Coronary artery (tissue), 2 donors: ENCODE data around the gene MEF2B.
A peak's percentile ranks its signal among the peaks of the same experiment; 100 is the strongest.
"Not testable (repeated sequence)": the region's sequence is repeated elsewhere in the genome, so short reads cannot be mapped to it uniquely, and the experiment has no call there.

Experiments used
- DNase-seq: peaks from one replicate; pipeline ENCODE4 v3.0.0-alpha.2; 2017; ENCODE audit warnings: low spot score
- H3K27ac ChIP-seq, 2 donors: fragments of 200-600 bp; sonication (generic); one replicate each; pipeline ENCODE4 v1.5.1; 2016 to 2019
- H3K4me3 ChIP-seq: fragments of 200-600 bp; sonication (generic); 2 replicates; pipeline ENCODE4 v1.5.1; 2016; ENCODE audit warnings: mild to moderate bottlenecking, moderate library complexity
- TF ChIP-seq, protein P1 (sequence below): fragments of 200-600 bp; sonication (generic); IDR thresholded peaks from one replicate; pipeline ENCODE4 v1.5.1; 2019; ENCODE audit warnings: antibody characterized with exemption

Gene MEF2B

DNA sequence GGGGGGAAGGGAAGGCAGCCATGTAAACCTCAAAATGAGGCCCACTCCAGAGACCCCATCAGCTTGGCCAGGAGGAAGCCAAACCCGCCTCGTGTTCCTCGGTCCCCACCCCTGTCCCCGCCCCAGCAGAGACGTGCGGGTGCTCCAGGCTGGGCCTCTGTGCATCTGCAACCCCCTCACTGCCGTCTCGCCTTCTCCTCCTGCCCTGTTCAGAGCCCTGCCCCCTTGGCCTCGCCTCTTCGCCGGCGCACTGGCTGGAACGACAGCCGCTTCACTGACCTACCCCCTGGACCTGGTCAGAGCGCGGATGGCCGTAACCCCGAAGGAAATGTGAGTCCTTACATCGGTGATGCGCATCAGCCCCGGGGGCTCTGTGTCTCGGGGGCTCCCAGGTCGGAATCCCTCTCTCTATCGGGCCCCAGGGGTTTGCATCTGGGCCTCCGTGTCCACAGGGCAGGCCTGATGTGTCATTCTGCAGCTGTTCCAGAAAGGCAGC is 64.0 kb downstream of the MEF2B start:
- DNase-seq = peak; percentile 69
- TF ChIP-seq, protein P1, sequence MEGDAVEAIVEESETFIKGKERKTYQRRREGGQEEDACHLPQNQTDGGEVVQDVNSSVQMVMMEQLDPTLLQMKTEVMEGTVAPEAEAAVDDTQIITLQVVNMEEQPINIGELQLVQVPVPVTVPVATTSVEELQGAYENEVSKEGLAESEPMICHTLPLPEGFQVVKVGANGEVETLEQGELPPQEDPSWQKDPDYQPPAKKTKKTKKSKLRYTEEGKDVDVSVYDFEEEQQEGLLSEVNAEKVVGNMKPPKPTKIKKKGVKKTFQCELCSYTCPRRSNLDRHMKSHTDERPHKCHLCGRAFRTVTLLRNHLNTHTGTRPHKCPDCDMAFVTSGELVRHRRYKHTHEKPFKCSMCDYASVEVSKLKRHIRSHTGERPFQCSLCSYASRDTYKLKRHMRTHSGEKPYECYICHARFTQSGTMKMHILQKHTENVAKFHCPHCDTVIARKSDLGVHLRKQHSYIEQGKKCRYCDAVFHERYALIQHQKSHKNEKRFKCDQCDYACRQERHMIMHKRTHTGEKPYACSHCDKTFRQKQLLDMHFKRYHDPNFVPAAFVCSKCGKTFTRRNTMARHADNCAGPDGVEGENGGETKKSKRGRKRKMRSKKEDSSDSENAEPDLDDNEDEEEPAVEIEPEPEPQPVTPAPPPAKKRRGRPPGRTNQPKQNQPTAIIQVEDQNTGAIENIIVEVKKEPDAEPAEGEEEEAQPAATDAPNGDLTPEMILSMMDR = no peak
- Histone ChIP-seq H3K27ac (no peak overlapping the region), H3K4me3 (peak overlapping the region; percentile 65)

DNA sequence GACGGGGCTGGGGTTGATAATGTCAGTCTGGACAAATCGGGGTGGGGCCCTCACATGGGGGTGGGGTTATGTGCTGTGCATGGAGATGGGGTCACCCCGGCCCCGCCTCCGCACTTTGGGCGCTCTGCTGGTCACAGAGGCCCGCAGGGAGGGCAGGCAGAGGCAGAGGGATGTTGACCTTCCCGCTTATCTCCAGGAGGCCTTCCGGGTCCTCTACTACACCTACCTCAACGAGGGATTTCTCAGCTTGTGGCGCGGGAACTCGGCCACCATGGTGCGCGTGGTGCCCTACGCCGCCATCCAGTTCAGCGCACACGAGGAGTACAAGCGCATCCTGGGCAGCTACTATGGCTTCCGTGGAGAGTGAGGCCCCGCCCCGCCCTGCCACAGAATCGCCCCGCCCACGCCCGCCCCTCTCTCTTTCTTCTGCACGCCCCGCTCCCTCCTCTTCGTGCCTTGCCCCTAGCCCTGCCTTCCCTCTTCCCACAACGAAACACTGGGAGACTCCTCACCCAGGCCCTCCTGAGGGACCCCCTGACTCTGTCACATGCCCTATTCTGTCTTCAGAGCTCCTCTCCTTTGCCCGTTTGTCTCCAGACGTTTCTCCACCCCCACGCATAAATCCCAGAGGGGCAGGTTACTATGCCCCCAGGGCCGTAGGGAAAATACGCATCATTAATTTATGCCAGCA is 64.6 kb downstream of the MEF2B start:
- Histone ChIP-seq H3K27ac (no peak overlapping the region), H3K4me3 (peak overlapping the region; percentile 65)
- TF ChIP-seq, protein P1 = no peak
- peak; percentile 68 for DNase-seq

DNA sequence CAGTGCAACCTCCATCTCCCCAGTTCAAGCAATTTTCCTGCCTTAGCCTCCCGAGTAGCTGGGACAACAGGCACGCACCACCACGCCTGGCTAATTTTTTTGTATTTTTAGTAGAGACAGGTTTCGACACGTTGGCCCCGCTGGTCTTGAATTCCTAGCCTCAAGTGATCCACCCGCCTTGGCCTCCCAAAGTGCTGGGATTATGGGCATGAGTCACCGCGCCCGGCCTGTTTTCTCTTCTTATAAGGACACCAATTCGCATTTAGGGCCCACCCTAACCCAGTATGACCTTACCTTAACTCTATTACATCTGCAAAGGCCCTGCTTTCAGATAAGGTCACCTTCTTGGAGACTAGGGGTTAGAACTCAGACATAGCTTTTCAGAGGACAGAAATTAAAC is 66.9 kb downstream of the MEF2B start:
- DNase-seq = no peak
- TF ChIP-seq, protein P1 = no peak
- no peak overlapping the region for H3K27ac ChIP-seq
- no peak overlapping the region for H3K4me3 ChIP-seq

DNA sequence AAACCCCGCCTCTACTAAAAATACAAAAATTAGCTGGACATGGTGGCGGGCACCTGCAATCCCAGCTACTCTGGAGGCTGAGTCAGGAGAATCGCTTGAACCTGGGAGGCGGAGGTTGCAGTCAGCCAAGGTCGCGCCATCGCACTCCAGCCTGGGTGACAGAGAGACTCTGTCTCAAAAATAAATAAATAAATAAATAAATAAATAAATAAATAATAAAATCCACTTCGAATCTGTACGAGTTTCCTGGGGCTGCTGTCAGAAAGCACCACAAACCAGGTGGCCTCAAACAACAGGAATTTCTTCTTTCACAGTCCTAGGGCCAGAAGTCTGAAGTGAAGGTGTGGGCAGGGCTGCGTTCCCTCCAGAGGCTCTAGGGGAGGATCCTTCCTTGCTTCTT is 67.5 kb downstream of the MEF2B start:
- H3K4me3 ChIP-seq, DNase-seq: not testable (repeated sequence)

DNA sequence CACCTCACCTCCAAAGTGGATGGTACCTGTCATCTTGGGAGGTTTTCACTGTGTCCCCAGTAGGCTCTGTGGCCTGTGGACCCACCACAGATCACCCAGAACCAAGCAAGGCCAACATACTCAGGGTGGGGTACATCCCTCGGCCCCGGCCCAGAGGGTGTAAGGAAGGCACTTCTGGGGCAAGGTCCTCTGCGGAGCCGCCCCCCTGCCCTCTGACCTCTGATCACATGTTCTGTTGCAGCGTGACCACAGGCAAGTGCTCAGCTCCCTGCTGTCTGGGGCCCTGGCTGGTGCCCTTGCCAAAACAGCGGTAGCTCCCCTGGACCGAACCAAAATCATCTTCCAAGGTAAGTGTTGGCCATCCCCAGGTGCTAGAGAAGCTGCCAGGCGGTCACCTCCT is 68.5 kb downstream of the MEF2B start:
- Histone ChIP-seq H3K27ac (no peak overlapping the region), H3K4me3 (no peak overlapping the region)
- no peak for DNase-seq
- TF ChIP-seq, protein P1 = no peak

More for the DNA sequence above, 67.5 kb downstream of the MEF2B start:
- not testable (repeated sequence) for H3K27ac ChIP-seq

DNA sequence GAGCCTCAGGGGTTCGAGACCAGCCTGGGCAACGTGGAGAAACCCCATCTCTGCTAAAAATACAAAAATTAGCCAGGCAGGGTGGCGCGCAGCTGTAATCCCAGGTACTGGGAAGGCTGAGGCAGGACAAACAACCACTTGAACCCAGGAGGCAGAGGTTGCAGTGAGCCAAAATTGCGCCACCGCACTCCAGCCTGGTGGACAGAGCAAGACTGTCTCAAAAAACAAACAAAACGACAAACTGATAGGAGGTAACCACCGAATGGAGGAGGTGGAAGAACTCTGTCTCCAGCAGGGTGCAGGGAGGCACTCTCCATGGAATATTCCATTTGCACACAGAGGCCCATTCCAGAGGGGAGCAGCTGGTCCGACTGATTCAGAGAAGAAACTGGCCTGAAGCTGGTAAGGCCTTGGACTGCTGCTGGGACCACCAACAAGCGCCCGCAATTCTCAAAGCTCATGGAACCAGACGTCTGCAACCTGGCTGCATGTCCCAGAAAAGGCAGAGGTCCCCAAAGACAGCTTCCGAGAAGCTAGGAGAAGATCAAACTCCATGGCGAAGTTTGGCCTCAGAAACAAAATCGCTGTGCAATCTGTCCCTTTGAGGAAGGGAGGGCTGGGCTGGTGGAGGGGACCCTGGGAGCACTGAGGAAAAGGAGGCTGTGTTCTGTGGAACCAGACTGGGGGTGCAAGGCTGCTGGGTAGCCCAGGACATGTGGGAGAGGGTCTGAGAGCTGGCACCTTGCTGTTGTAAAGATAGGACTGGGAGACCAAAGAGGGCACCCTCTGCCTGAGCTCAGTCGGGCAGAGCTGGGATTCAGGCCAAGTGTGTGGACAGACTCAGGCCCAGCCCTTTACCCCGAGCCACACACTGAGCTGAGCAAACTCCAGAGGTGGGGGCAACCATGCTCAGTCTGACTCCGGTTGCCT is 71.1 kb downstream of the MEF2B start:
- H3K4me3 ChIP-seq = no peak overlapping the region
- DNase-seq = no peak
- H3K27ac ChIP-seq = no peak overlapping the region
- TF ChIP-seq, protein P1 = no peak

DNA sequence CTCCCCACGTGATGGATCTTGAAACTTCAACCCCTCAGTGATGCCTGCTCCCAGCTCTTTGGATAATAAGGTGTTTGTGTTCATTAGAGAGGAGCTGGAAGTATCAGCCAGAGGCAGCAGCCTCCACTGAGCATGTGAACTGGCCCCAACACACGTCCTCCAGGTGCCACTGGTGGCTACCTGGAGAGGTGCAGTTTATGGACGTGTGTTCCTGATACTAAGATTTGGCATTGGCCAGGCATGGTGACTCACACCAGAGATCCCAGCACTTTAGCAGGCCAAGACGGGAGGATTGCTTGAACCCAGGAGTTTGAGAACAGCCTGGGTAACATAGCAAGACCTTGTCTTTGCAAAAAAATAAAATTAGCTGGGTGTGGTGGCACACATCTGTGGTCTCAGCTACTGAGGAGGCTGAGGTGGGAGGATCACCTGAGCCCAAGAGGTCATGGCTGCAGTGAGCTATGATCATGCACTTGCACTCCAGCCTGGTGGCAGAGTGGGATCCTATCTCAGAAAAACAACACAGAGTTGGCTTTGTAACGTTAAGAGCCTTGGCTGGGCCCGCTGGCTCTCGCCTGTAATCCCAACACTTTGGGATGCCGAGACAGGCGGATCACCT is 71.9 kb downstream of the MEF2B start:
- TF ChIP-seq, protein P1 = no peak
- no peak for DNase-seq
- Histone ChIP-seq H3K27ac (no peak overlapping the region), H3K4me3 (no peak overlapping the region)
